Measurements from ENCODE around the gene TRMT112.
"Not testable (repeated sequence)": the region's sequence is repeated elsewhere in the genome, so short reads cannot be mapped to it uniquely, and the experiment has no call there.

The TRMT112 gene

GRCh38 chr11:64327993-64328392 is 10.6 kb upstream of the TRMT112 start:
- DNase-seq: no peak

- DNase-seq: no peak
Observed at GRCh38 chr11:64327375-64327774, 10.0 kb upstream of the TRMT112 start.

GRCh38 chr11:64324692-64325469 is 7.5 kb upstream of the TRMT112 start:
- DNase-seq: no peak

- not testable (repeated sequence) for DNase-seq
Observed at GRCh38 chr11:64323984-64324383, 6.6 kb upstream of the TRMT112 start.

- no peak for DNase-seq
Observed at GRCh38 chr11:64323373-64323772, 6.0 kb upstream of the TRMT112 start.

GRCh38 chr11:64322925-64323260 is 5.5 kb upstream of the TRMT112 start:
- no peak for DNase-seq

GRCh38 chr11:64321533-64321932 is 4.2 kb upstream of the TRMT112 start:
- no peak for DNase-seq

GRCh38 chr11:64321026-64321425 is 3.7 kb upstream of the TRMT112 start:
- DNase-seq: no peak

GRCh38 chr11:64320556-64320955 is 3.2 kb upstream of the TRMT112 start:
- DNase-seq: no peak

GRCh38 chr11:64318766-64319761 is 1.7 kb upstream of the TRMT112 start:
- DNase-seq: no peak

GRCh38 chr11:64317961-64318765 is 804 bp upstream of the TRMT112 start, which contains the start of gene PRDX5:
PRDX5 (plus strand) TSS chr11:64318121; CDS start chr11:64318216, 95 bp downstream.
- DNase-seq: peak; percentile 93 to 94

GRCh38 chr11:64316672-64317324 is 561 bp downstream of the TRMT112 start:
- DNase-seq: peak; percentile 60 to 71

GRCh38 chr11:64315667-64316526 is 1.5 kb downstream of the TRMT112 start:
- DNase-seq: not testable (repeated sequence)

GRCh38 chr11:64314805-64315561 is 2.4 kb downstream of the TRMT112 start:
- no peak for DNase-seq

- no peak for DNase-seq
Observed at GRCh38 chr11:64314146-64314804, 3.1 kb downstream of the TRMT112 start.

- DNase-seq: no peak
Observed at GRCh38 chr11:64313491-64314145, 3.7 kb downstream of the TRMT112 start.

GRCh38 chr11:64312947-64313346 is 4.4 kb downstream of the TRMT112 start:
- DNase-seq: no peak

GRCh38 chr11:64307795-64308194 is 9.6 kb downstream of the TRMT112 start:
- not testable (repeated sequence) for DNase-seq

GRCh38 chr11:64306876-64307622 is 10.3 kb downstream of the TRMT112 start:
- DNase-seq: no peak

All from SHP77 (cell line).